Fibroblast of pulmonary artery (primary cell): Measurements from ENCODE around the gene HLX.

ENCODE experiments used
- DNase-seq: peaks from one replicate; pipeline ENCODE4 v3.0.0-alpha.2; 2010; ENCODE audit warnings: low read depth
- H3K4me3 ChIP-seq: replicated peaks from 2 replicates; pipeline ENCODE4 v1.5.1; 2011; ENCODE audit warnings: low read depth, mild to moderate bottlenecking, control low read depth, low read length, moderate library complexity
- TF ChIP-seq, protein P1 (sequence below): IDR thresholded peaks from 2 replicates; pipeline ENCODE4 v1.5.1; 2011; ENCODE audit warnings: mild to moderate bottlenecking, control low read depth, low read length, inconsistent platforms; ENCODE audit errors: missing control alignments

The HLX gene

DNA sequence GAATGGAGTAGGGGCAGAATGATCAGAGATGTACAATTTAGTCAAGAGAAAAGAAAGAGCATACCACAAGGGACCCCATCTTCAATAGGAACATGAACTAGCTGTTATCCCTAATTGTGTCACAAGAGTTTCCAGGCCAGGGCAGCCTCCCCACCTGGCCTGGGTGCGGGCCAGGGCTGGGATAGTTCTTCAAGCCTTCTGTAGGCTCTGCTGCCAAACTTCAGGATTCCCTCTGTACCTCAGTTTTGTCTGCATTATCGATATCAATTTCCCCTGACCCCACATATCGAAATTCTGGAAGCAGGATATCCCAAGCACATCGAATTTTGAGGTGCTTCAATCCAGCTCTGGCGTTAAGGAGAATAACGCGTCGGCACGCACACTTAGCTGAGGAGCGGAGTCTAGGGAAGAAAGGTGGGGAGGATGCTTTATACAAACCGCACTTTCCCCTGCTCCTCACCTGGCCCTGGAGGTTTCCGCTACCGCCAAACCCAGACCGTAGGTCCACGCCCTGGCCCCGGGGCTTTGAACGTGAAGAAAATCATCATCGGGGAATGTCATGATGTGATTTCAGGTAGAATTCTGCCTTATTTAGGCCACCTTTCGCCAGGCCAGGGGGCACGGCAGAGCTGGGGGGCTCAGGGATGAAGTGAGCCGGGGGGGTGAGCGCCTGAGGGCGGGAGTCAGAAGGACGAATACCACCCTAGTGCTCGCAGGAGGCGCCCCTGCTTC lies 7.4 kb downstream of the HLX start:
- TF ChIP-seq, protein P1, sequence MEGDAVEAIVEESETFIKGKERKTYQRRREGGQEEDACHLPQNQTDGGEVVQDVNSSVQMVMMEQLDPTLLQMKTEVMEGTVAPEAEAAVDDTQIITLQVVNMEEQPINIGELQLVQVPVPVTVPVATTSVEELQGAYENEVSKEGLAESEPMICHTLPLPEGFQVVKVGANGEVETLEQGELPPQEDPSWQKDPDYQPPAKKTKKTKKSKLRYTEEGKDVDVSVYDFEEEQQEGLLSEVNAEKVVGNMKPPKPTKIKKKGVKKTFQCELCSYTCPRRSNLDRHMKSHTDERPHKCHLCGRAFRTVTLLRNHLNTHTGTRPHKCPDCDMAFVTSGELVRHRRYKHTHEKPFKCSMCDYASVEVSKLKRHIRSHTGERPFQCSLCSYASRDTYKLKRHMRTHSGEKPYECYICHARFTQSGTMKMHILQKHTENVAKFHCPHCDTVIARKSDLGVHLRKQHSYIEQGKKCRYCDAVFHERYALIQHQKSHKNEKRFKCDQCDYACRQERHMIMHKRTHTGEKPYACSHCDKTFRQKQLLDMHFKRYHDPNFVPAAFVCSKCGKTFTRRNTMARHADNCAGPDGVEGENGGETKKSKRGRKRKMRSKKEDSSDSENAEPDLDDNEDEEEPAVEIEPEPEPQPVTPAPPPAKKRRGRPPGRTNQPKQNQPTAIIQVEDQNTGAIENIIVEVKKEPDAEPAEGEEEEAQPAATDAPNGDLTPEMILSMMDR, result no peak
- no peak overlapping the region for H3K4me3 ChIP-seq

DNA sequence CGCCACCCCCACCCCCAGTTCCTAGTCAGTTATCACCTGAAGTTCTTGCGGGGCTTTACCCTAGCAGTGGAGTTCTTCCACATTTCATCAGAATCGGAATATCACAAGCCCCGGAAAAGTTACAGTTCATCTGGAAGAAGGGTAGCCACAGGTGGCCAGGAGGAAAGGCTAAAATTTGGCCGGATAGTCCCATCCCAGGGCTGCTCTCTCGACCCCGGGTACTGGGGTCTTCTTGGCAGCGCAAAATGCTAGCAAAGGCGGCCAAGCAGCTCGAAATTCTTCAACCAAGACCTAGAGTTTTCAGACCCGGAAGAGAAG lies 7.9 kb downstream of the HLX start:
- TF ChIP-seq, protein P1, result no peak
- DNase-seq, result no peak
- H3K4me3 ChIP-seq, result no peak overlapping the region

More for the DNA sequence above, 7.4 kb downstream of the HLX start:
- DNase-seq, result no peak

DNA sequence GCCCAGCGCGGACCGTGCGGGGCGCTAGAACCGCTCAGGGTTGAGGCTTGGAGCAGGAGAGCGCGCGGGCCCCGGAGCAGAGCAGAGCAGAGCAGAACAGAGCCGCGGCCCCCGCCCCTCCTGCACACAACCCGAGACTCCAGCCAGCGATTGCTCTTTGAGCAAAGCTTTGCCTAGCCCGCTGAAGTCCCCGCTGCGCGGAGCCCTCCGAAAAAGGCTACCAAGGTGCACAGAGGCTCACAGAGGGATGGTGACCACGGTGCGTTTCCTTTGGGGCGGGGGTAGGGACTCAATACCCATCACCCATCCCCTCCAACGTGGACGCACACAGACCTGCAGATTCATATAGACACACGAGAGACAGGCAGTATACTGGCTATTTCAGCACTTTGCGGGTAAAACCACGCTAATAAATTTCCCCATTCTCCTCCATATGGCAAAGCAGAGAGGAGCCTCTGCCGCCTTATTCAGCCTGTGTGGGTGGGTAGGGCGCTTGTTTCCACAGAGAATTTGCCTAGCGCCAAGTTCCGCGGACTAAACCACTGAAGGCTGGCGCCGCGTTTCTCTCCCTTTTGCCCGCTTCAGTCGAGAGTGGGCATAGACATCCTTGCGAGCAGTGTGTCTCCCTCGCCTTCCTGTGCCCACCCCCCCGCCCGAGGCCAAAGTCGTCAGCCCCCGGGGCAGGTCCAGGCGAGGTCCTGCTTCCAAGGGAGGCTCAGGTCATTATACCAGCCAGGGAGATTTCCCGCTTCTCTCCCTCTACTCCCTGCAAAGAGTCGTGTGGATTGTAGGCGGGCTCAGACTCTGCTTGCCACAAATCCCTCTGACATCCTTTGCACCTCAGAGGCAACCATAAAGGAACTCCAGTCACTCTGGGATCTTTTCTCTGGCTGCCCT lies 8.5 kb downstream of the HLX start:
- TF ChIP-seq, protein P1, result no peak
- H3K4me3 ChIP-seq, result no peak overlapping the region
- DNase-seq, result no peak

DNA sequence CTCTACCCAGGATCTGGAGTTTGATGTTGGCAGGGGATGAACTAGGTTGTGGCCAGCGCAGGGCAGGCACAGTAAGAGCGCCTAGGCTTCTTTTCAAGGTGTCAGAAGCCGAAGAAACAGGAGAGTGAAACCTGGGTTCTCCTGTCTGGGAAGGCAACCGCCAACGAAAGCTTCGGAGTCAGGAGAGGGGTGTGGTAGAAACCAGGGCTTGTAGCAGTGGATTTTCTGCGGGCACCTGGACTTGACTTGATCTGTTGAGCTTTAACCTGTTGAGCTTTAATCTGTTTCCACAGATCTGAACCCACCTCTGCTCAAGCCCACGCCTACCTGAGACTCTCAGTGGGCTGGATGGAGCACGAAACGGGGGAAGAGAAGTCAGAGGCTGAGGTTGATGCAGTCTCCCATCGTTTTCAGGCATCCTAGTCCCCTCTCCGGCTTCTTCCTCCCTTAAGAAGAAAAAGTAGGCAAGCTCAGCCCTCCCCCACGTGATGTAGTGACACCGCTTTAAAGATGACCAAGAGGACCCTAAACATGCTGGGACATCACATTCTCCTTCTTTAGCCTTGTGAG lies 9.3 kb downstream of the HLX start:
- H3K4me3 ChIP-seq, result no peak overlapping the region
- no peak for DNase-seq
- TF ChIP-seq, protein P1, result no peak

DNA sequence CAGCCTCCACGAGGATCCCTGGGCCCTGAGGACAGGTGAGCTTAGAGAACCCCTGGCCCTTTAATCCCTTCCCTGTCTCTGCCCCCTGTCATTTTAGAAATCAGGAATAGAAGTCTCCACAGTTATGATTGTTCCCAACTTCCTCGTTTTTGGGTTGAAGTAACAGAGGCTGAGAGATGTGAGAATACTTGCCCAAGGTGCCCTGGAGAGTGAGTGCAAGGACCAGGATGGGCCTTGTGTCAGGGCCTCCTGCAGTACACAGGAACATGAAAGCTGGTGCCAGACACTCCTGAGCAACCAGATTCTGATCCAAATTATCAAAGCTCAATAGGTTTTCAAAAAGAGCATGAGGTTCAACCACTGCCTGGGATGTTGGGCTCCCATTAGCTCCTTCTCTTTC lies 10.1 kb downstream of the HLX start:
- TF ChIP-seq, protein P1, result no peak
- no peak overlapping the region for H3K4me3 ChIP-seq
- no peak for DNase-seq

DNA sequence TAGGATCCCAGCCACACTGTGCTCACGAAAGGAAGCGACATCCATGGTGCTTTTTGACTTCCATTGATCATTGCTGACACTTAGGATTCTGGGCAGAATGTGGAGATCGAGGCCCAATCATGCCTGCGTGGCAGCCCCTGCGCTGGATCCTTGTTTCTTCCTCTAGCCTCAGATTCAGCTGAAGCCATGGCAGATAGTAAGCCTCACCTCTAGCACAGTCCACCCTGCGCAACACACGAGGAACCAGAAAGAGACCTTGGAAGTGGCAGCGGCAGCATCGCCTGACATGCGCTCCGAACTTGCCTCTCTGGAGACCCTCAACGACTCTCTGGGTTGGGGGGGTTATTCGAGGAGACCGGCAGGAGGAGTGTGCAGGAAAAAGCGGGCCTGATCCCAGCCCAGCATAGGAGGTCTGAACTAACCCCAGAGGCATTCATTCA lies 10.6 kb downstream of the HLX start:
- DNase-seq, result no peak
- H3K4me3 ChIP-seq, result no peak overlapping the region
- TF ChIP-seq, protein P1, result no peak
